ENCODE data around the gene PTGES2. TPM values are rescaled to one million over a fixed set of nuclear protein-coding genes. Genes with fewer than 3 reads are reported as not detected.

The PTGES2 gene
- total and polyA plus RNA-seq, 2 donors from 2014 or later: 64.1 to 117 TPM

DNA sequence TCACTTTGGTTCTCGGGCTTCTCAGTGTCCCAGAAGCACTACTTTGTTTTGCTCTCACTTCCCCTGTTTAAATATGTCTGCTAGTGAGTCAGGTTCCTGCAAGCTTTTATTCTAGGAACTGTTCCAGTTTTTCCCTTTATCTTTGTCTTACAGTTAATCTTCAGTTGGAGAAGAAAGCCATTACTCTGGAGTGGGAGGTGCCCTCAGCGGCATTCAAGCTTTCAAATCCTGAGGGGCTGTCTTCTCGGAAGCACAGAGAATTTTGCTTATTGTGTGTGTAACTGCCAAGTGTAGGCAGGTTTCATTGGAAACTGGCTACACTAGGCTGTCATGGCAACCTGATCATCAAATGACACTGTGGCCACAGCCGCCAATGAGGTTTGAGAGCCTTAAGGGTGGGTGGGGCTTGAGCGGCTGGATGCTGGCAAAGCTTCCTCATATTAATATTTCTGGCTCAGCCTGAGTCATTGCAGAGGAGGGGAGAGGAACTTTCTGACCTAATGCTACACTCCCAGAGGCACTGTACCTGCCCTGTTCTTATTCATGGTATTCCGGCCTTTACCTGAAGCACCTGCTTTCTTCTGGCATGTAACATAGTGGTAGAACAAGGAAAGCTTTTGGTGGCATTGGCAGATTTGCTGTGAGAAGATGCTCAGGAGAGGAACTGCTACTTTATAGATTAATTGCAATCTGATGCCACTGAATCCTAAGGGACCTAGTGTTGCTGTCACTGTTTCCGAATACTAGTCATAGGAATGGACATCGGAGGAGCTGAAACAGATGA lies 33.2 kb downstream of the PTGES2 start:
- no peak for FAIRE-seq
- H3K4me3 ChIP-seq (ENCODE audit: low read length in 3 of 3): no peak overlapping the region
- H3K27ac ChIP-seq (ENCODE audit: low read depth in 2 of 2, low read length in 2 of 2): peak overlapping the region; percentile 89 to 92
- H3K4me1 ChIP-seq (ENCODE audit: control insufficient read depth in 2 of 3, insufficient read depth in 2 of 3, low read depth in 1 of 3, low read length in 3 of 3): peaks cover 7 to 35% (median 19%) of the 10 kb centered on the region in 3 donors
- H3K27me3 ChIP-seq (ENCODE audit: control insufficient read depth, insufficient read depth, low read length): no peaks in the 10 kb centered on the region
- no peaks in the 10 kb centered on the region for H3K36me3 ChIP-seq (ENCODE audit: control insufficient read depth in 2 of 3, insufficient read depth in 3 of 3, low read length in 3 of 3)
- TF ChIP-seq, protein P1, sequence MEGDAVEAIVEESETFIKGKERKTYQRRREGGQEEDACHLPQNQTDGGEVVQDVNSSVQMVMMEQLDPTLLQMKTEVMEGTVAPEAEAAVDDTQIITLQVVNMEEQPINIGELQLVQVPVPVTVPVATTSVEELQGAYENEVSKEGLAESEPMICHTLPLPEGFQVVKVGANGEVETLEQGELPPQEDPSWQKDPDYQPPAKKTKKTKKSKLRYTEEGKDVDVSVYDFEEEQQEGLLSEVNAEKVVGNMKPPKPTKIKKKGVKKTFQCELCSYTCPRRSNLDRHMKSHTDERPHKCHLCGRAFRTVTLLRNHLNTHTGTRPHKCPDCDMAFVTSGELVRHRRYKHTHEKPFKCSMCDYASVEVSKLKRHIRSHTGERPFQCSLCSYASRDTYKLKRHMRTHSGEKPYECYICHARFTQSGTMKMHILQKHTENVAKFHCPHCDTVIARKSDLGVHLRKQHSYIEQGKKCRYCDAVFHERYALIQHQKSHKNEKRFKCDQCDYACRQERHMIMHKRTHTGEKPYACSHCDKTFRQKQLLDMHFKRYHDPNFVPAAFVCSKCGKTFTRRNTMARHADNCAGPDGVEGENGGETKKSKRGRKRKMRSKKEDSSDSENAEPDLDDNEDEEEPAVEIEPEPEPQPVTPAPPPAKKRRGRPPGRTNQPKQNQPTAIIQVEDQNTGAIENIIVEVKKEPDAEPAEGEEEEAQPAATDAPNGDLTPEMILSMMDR (IDR thresholded peaks at IDR 0.05; ENCODE audit: borderline replicate concordance, extremely low read depth, insufficient read depth): no peak
- intact Hi-C loops (cut with DNase I): no loop called here
- H3K9ac ChIP-seq (ENCODE audit: low read length in 3 of 3): peak overlapping the region in 2 of 3 donors; percentile 41 to 57
- peak; percentile 92 to 98 (median 94) for DNase-seq
- no peaks in the 10 kb centered on the region for H3K9me3 ChIP-seq (ENCODE audit: control insufficient read depth in 2 of 3, insufficient read depth in 1 of 3, low read length in 3 of 3)

DNA sequence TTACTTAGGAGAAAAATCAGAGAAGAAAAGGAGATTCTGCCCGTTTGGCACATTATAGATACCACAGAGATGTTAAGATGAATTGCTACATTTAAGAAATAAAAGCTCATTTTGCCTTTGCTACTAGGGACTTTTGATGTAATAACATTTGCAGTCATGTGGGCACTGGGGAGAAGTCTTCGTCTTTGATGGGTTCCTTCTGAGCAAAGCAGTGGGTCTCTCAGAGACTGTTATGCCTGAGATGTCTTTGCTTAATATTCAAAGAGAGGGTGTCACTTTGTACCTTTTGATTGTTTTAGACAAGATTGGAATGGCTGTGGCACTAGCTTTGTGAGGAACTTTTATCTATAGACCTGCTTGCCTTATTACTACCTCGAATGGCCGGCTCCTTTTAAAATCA lies 34.5 kb downstream of the PTGES2 start:
- no peaks in the 10 kb centered on the region for H3K27me3 ChIP-seq (ENCODE audit: control insufficient read depth, insufficient read depth, low read length)
- FAIRE-seq (no peak), DNase-seq (no peak)
- no peaks in the 10 kb centered on the region for H3K9me3 ChIP-seq (ENCODE audit: control insufficient read depth in 2 of 3, insufficient read depth in 1 of 3, low read length in 3 of 3)
- TF ChIP-seq, protein P1 (IDR thresholded peaks at IDR 0.05; ENCODE audit: borderline replicate concordance, extremely low read depth, insufficient read depth): no peak
- peak overlapping the region in 1 of 3 donors; percentile 42 for H3K9ac ChIP-seq (ENCODE audit: low read length in 3 of 3)
- intact Hi-C loops (cut with DNase I): no loop called here
- peaks cover 7 to 30% (median 19%) of the 10 kb centered on the region in 3 donors for H3K4me1 ChIP-seq (ENCODE audit: control insufficient read depth in 2 of 3, insufficient read depth in 2 of 3, low read depth in 1 of 3, low read length in 3 of 3)
- no peak overlapping the region for H3K4me3 ChIP-seq (ENCODE audit: low read length in 3 of 3)
- H3K27ac ChIP-seq (ENCODE audit: low read depth in 2 of 2, low read length in 2 of 2): peak overlapping the region; percentile 89 to 92
- H3K36me3 ChIP-seq (ENCODE audit: control insufficient read depth in 2 of 3, insufficient read depth in 3 of 3, low read length in 3 of 3): no peaks in the 10 kb centered on the region

DNA sequence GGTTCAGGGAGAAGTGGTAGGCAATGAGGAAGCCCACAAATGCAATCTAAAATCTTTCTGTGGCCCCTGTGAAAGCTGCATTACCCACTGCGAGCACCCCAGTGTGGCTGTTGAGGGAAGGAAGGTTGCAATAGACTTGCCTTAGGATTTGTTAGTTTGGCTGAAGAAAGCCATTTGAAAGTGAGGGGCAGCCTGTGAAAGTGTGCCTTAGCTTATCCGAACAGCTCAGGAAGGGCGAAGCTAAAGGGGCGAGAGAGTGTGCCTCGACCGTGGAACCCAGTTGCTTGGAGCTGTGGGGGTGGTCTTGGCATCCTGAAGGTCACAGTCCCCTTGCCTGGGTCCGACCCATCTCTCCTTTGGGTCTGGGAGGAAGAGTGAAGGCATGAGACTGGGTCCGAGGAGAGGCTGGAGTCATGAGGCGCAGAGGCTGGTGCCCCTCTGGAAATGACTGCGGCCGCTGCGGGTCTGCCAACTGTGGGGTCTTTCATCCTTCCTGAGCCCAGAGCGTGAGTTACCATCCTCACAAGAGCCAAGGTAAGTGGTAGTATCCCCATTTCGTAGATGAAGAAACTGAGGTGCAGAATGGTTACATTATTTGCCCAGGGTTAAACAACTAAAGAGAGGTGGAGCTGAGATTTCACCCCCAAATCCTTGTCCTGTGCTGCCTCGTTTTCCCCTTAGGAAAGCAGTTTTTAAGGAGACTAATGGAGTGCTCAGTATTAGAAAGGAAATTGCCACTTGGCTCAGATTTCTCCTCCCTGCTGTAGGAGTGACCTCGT lies 35.1 kb downstream of the PTGES2 start:
- Histone ChIP-seq H3K27ac (ENCODE audit: low read depth in 2 of 2, low read length in 2 of 2) (no peak overlapping the region), H3K27me3 (ENCODE audit: control insufficient read depth, insufficient read depth, low read length) (no peaks in the 10 kb centered on the region), H3K9me3 (ENCODE audit: control insufficient read depth in 2 of 3, insufficient read depth in 1 of 3, low read length in 3 of 3) (no peaks in the 10 kb centered on the region), H3K9ac (ENCODE audit: low read length in 3 of 3) (no peak overlapping the region), H3K36me3 (ENCODE audit: control insufficient read depth in 2 of 3, insufficient read depth in 3 of 3, low read length in 3 of 3) (no peaks in the 10 kb centered on the region), H3K4me1 (ENCODE audit: control insufficient read depth in 2 of 3, insufficient read depth in 2 of 3, low read depth in 1 of 3, low read length in 3 of 3) (peaks cover 7 to 24% (median 13%) of the 10 kb centered on the region in 3 donors), H3K4me3 (ENCODE audit: low read length in 3 of 3) (no peak overlapping the region)
- TF ChIP-seq, protein P1 (IDR thresholded peaks at IDR 0.05; ENCODE audit: borderline replicate concordance, extremely low read depth, insufficient read depth): no peak
- FAIRE-seq: no peak
- intact Hi-C loops (cut with DNase I): no loop called here
- peak in 1 of 5 donors; percentile 60 for DNase-seq
